Esophagus squamous epithelium (tissue), 4 donors: ENCODE measurements around the gene FAM174C.

ENCODE experiments used
- POLR2A ChIP-seq, 4 donors: fragments of 450-650 bp; IDR thresholded peaks; one replicate each; pipeline ENCODE4 v1.6.1; 2017; ENCODE audit warnings: antibody characterized with exemption in 4 of 4, mild to moderate bottlenecking in 4 of 4, moderate library complexity in 3 of 4
- TF ChIP-seq, protein P1 (sequence below), 6 experiments: fragments of 450-650 bp in 4 of 6; fragments of 200-600 bp in 2 of 6; sonication (generic) in 2 of 6; IDR thresholded peaks; one replicate each; pipeline ENCODE4 v1.5.1; 2016 to 2019; ENCODE audit warnings: antibody characterized with exemption in 6 of 6, mild to moderate bottlenecking in 4 of 6, moderate library complexity in 4 of 6

DNA sequence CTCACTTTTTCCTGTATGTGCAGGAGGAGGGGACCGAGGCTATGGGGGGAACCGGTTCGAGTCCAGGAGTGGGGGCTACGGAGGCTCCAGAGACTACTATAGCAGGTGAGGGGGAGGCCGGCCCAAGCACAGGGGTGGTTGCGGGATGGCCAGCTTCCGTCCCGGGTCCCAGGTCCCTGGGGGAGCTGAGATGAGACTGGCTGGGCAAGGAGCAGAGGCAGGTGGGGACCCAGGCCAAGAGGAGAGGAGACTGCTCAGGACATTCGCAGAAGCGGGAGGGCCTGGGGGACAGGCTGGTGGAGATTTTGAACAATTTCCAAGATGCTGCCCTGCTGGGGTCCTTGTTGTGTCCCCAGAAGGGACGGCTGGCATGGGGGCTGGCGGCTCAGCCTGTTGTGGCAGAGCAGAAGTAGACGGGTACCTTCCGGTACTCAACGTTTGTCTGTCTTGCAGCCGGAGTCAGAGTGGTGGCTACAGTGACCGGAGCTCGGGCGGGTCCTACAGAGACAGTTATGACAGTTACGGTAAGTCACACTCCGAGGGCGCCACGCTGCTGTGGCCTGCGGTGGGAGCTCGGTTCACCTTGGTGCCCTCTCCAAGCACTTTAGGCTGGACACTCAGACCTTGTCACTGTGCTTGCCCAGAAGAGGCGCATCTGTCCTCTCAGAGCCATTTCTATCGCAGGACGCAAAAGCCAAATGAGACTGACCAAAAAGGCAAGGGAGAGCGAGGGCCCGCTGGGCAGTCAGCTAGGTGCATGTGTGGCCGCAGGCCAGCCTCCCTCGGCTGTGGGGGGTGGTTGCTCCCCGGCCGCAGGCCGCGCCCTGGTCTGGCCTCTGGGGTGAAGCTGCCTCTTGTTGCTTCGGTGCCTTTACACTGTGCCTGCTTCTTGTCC is 3.6 kb upstream of the FAM174C start:
- TF ChIP-seq, protein P1, sequence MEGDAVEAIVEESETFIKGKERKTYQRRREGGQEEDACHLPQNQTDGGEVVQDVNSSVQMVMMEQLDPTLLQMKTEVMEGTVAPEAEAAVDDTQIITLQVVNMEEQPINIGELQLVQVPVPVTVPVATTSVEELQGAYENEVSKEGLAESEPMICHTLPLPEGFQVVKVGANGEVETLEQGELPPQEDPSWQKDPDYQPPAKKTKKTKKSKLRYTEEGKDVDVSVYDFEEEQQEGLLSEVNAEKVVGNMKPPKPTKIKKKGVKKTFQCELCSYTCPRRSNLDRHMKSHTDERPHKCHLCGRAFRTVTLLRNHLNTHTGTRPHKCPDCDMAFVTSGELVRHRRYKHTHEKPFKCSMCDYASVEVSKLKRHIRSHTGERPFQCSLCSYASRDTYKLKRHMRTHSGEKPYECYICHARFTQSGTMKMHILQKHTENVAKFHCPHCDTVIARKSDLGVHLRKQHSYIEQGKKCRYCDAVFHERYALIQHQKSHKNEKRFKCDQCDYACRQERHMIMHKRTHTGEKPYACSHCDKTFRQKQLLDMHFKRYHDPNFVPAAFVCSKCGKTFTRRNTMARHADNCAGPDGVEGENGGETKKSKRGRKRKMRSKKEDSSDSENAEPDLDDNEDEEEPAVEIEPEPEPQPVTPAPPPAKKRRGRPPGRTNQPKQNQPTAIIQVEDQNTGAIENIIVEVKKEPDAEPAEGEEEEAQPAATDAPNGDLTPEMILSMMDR (IDR thresholded peaks at IDR 0.05) = no peak
- no peak for TF ChIP-seq POLR2A (IDR thresholded peaks at IDR 0.05)
